ENCODE data around the gene TMEM234. TPM values are rescaled to one million over a fixed set of nuclear protein-coding genes. Genes with fewer than 3 reads are reported as not detected.

Gene TMEM234
- total RNA-seq, 1 donor from 2014 or later: 22.3 TPM

DNA sequence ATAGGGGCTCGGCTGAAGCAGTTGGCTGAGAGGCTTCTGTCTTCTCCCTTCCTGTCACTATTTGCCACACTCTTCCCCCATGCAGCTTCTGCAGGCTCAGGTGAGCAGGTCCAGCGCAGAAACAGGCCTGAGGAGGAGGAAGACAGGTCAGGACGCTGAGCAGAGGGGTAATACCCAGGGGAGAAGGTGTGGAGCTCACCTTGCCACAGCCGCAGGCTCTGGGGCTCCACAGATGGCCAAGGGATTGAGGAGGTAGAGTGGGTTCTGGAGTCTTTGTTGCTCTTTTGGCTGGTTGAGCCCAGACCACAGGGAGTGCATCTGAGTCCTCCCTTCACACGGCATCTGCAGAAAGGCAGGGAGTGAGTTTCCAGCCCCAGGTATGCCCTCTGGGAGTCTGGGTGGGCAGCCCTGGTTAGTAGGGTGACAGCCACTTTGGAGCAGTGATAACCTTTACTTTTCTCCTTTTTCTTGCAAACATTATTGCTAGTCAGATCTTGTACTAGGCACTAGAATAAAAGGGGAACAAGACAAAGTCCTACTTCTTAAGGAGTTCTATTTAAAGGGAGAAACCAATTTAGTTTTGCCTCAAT, 9.8 kb upstream of the TMEM234 start:
- H3K36me3 ChIP-seq: peaks cover 60% of the 10 kb centered on the region
- DNase-seq: no peak
- H3K4me3 ChIP-seq: no peak overlapping the region
- TF ChIP-seq, protein P1, sequence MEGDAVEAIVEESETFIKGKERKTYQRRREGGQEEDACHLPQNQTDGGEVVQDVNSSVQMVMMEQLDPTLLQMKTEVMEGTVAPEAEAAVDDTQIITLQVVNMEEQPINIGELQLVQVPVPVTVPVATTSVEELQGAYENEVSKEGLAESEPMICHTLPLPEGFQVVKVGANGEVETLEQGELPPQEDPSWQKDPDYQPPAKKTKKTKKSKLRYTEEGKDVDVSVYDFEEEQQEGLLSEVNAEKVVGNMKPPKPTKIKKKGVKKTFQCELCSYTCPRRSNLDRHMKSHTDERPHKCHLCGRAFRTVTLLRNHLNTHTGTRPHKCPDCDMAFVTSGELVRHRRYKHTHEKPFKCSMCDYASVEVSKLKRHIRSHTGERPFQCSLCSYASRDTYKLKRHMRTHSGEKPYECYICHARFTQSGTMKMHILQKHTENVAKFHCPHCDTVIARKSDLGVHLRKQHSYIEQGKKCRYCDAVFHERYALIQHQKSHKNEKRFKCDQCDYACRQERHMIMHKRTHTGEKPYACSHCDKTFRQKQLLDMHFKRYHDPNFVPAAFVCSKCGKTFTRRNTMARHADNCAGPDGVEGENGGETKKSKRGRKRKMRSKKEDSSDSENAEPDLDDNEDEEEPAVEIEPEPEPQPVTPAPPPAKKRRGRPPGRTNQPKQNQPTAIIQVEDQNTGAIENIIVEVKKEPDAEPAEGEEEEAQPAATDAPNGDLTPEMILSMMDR (IDR thresholded peaks at IDR 0.05): no peak
- H3K9me3 ChIP-seq: no peaks in the 10 kb centered on the region
- no peak overlapping the region for H3K27ac ChIP-seq
- no peak for ATAC-seq
- no peaks in the 10 kb centered on the region for H3K4me1 ChIP-seq
- no peaks in the 10 kb centered on the region for H3K27me3 ChIP-seq
- intact Hi-C loops (cut with DNase I): no loop called here

DNA sequence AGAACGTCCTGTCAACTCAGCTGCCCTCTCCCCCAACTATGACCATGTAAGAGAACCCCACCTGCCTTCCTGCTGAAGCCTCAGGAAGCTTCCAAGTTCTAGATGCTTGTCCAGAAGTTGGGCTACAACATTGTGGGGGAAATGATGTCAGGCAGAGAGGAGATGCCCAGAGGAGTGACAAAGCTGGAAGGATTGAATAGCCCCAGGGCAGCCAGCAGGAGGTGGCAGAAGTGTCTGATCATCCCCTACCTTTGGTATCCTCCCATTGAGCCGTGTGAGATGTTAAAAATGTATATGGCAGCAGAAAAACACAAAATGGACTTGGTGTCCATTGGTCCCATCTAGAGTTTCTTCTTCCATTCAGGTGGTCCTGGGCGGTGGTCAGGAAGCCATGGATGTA, 6.6 kb upstream of the TMEM234 start:
- Histone ChIP-seq H3K27ac (no peak overlapping the region), H3K9me3 (no peaks in the 10 kb centered on the region), H3K4me1 (peaks cover 5% of the 10 kb centered on the region), H3K36me3 (peaks cover 91% of the 10 kb centered on the region), H3K27me3 (no peaks in the 10 kb centered on the region), H3K4me3 (no peak overlapping the region)
- DNase-seq (no peak), ATAC-seq (no peak)
- TF ChIP-seq, protein P1 (IDR thresholded peaks at IDR 0.05): no peak
- intact Hi-C loops (cut with DNase I): no loop called here

DNA sequence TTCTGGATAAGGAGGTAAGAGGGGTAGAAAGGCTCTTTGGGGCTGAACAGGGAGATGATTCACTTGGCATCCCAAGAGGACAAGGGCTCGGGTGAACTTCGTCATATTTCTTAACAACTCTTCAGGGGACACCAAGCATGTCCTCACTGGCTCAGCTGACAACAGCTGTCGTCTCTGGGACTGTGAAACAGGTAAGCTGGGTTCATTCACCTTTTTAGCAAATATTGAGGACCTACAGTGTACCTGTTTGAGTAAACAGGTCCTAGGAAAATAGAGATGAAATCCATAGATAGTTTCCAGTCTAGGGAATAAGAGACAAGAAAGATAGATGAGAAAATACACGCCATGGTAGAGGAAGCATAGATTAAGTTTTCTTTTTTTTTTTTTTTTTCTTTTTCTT, 2.1 kb upstream of the TMEM234 start:
- DNase-seq: no peak
- intact Hi-C loops (cut with DNase I): no loop called here
- H3K36me3 ChIP-seq: peaks cover 54% of the 10 kb centered on the region
- H3K4me1 ChIP-seq: peaks cover 24% of the 10 kb centered on the region
- TF ChIP-seq, protein P1 (IDR thresholded peaks at IDR 0.05): no peak
- H3K4me3 ChIP-seq: no peak overlapping the region
- H3K27ac ChIP-seq: no peak overlapping the region
- H3K27me3 ChIP-seq: no peaks in the 10 kb centered on the region
- H3K9me3 ChIP-seq: no peaks in the 10 kb centered on the region
- no peak for ATAC-seq

DNA sequence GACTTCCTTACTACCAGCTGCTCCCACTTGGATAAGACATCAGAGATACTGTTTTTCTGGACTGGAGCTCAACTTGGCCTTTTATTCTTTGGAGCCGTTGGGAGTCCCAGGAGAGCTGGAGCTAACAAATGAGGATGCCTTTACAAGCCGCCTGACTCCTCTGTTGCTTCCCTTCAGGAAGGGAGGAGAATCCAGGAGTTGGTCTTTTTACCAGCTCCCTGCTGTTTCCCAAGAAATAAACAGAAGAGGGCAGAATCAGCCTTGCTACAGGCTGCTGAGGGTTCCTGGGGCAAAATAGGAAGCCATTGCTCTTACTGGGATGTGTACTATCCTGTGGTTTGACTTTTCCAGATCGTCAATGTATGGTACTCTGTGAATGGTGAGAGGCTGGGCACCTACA, 1.5 kb upstream of the TMEM234 start:
- Histone ChIP-seq H3K36me3 (peaks cover 48% of the 10 kb centered on the region), H3K4me1 (peaks cover 24% of the 10 kb centered on the region), H3K27me3 (no peaks in the 10 kb centered on the region), H3K4me3 (peak overlapping the region; percentile 92), H3K27ac (peak overlapping the region; percentile 97), H3K9me3 (no peaks in the 10 kb centered on the region)
- TF ChIP-seq, protein P1 (IDR thresholded peaks at IDR 0.05): no peak
- ATAC-seq (no peak), DNase-seq (no peak)
- intact Hi-C loops (cut with DNase I): no loop called here

DNA sequence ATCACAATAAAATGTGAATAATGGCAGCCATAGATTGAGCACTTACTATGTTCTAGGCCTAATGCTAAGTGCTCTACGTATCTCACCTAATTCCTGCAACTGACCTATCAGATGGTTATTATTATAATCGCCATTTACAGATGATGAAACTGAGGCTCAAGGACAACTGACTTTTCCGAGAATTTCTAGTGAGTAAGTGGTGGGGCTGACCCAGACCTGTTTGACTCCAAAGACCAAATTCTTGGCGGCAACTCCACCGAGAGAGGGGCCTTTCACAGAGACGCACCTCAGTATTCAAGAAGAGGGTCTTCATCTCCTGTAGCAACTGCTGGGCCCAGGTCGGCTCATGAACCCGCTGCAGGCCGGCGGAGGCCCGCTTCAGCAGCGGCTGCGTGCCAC, 573 bp downstream of the TMEM234 start:
- no peak for ATAC-seq
- peak overlapping the region; percentile 97 for H3K27ac ChIP-seq
- intact Hi-C loops (cut with DNase I): no loop called here
- H3K36me3 ChIP-seq: peaks cover 35% of the 10 kb centered on the region
- TF ChIP-seq, protein P1 (IDR thresholded peaks at IDR 0.05): no peak
- no peaks in the 10 kb centered on the region for H3K9me3 ChIP-seq
- H3K4me3 ChIP-seq: peak overlapping the region; percentile 92
- peaks cover 24% of the 10 kb centered on the region for H3K4me1 ChIP-seq
- no peaks in the 10 kb centered on the region for H3K27me3 ChIP-seq
- no peak for DNase-seq

Measured in upper lobe of right lung (tissue), 1 donor.